OCI-LY7 (cell line): Measurements from ENCODE around the gene TIMM17B. TPM values are rescaled to one million over a fixed set of nuclear protein-coding genes. Genes with fewer than 3 reads are reported as not detected.
A peak's percentile ranks its signal among the peaks of the same experiment; 100 is the strongest.

Experiments used
- BruUV-seq: library from RNA; stranded (reverse); fragments of 400-500 nt; replicated peaks from 2 replicates; lab custom pipeline; 2021; lab: Mats Ljungman, UMichigan
- CTCF ChIA-PET: fragments of 300-600 bp; sonication (Branson Sonifier 250); formaldehyde crosslinking; loops from one replicate; lab custom pipeline; 2022; ENCODE audit warnings: antibody characterized with exemption; ENCODE audit not compliant: unreplicated experiment; lab: Charles Lee
- POLR2A ChIA-PET: fragments of 300-600 bp; sonication (Branson Sonifier 250); formaldehyde crosslinking; loops from one replicate; lab custom pipeline; 2022; ENCODE audit warnings: antibody characterized with exemption; lab: Charles Lee
- DNase-seq: peaks from one replicate; pipeline ENCODE4 v3.0.0-alpha.2; 2015; ENCODE audit warnings: low spot score
- H2AFZ ChIP-seq: fragments of 200-600 bp; sonication (generic), shearing (Covaris generic); 2 replicates; pipeline ENCODE4 v1.6.1; 2014; ENCODE audit warnings: mild to moderate bottlenecking, antibody characterized with exemption, low read length, moderate library complexity
- H3K27ac ChIP-seq: fragments of 200-600 bp; sonication (generic); 2 replicates; pipeline ENCODE4 v1.5.1; 2014; ENCODE audit warnings: mixed run types, low read depth, mild to moderate bottlenecking, moderate library complexity, low read length, inconsistent platforms; ENCODE audit not compliant: poor library complexity, severe bottlenecking
- H3K36me3 ChIP-seq: fragments of 200-600 bp; sonication (generic); 2 replicates; pipeline ENCODE4 v1.6.1; 2014; ENCODE audit warnings: mild to moderate bottlenecking, antibody characterized with exemption, low read length, moderate library complexity, mixed read lengths; ENCODE audit not compliant: insufficient read depth
- H3K4me1 ChIP-seq: fragments of 200-600 bp; sonication (generic); 2 replicates; pipeline ENCODE4 v1.5.1; 2014; ENCODE audit warnings: mild to moderate bottlenecking, low read length; ENCODE audit not compliant: insufficient read depth, poor library complexity, severe bottlenecking
- H3K4me2 ChIP-seq: fragments of 200-600 bp; sonication (generic); 2 replicates; pipeline ENCODE4 v1.6.1; 2014; ENCODE audit warnings: mild to moderate bottlenecking, low read length
- H3K4me3 ChIP-seq: fragments of 200-600 bp; sonication (generic); 2 replicates; pipeline ENCODE4 v1.5.1; 2014; ENCODE audit warnings: mild to moderate bottlenecking, low read depth, low read length; ENCODE audit not compliant: poor library complexity, severe bottlenecking
- H3K79me2 ChIP-seq: fragments of 200-600 bp; sonication (generic); 2 replicates; pipeline ENCODE4 v1.6.1; 2016; ENCODE audit warnings: low read depth, mild to moderate bottlenecking, low read length, moderate library complexity, mixed read lengths; ENCODE audit not compliant: insufficient read depth
- H3K9me2 ChIP-seq: fragments of 200-600 bp; sonication (generic); 2 replicates; pipeline ENCODE4 v1.6.1; 2016; ENCODE audit warnings: mild to moderate bottlenecking, low read length, mixed read lengths; ENCODE audit not compliant: insufficient read depth
- H3K9me3 ChIP-seq: fragments of 200-600 bp; sonication (generic); 2 replicates; pipeline ENCODE4 v1.6.1; 2014; ENCODE audit warnings: mild to moderate bottlenecking, mixed run types, low read length, mixed read lengths
- H4K20me1 ChIP-seq: fragments of 200-600 bp; sonication (generic); 2 replicates; pipeline ENCODE4 v1.6.1; 2014; ENCODE audit warnings: mild to moderate bottlenecking, antibody characterized with exemption, low read length, moderate library complexity, mixed read lengths; ENCODE audit not compliant: insufficient read depth
- CTCF ChIP-seq: fragments of 200-600 bp; sonication (generic); conservative IDR thresholded peaks from 2 replicates; pipeline ENCODE4 v1.5.1; 2014; ENCODE audit warnings: mild to moderate bottlenecking, antibody characterized with exemption, low read length, moderate library complexity, mixed read lengths
- EZH2phosphoT487 ChIP-seq: fragments of 200-600 bp; sonication (generic); IDR thresholded peaks from 2 replicates; pipeline ENCODE4 v1.6.1; 2018; ENCODE audit warnings: low read depth, borderline replicate concordance, mild to moderate bottlenecking, mixed run types, antibody characterized with exemption, low read length, moderate library complexity, mixed read lengths
- intact Hi-C: fragments of 100-400 bp; cut with micrococcal nuclease; formaldehyde crosslinking; loops from one replicate; pipeline ENCODE4 v1.10.0; 2022; ENCODE audit not compliant: unreplicated experiment
- total RNA-seq, 2 experiments: library from RNA; depleted of rRNA in 1 of 2; stranded (reverse); fragments of >200 nt in 1 of 2; shearing (Covaris generic) in 1 of 2; gene quantifications; 2 replicates each; pipeline ENCODE4 v1.2.3, GENCODE V29; 2014 to 2022

TIMM17B gene
- total RNA-seq, 2 experiments from 2014 or later = 79.3 to 83.3 TPM

- H4K20me1 ChIP-seq = no peaks in the 10 kb centered on the region
- H3K4me1 ChIP-seq = peaks cover 94% of the 10 kb centered on the region
- no peaks in the 10 kb centered on the region for H3K9me3 ChIP-seq
- peaks cover 57% of the 10 kb centered on the region for H3K36me3 ChIP-seq
- TF ChIP-seq EZH2phosphoT487 = no peak
- peak overlapping the region; percentile 88 for H3K4me2 ChIP-seq
- peak overlapping the region; percentile 100 for H3K27ac ChIP-seq
- H3K4me3 ChIP-seq = peak overlapping the region; percentile 60
- intact Hi-C loops = loop anchor here (2.0 to 5.0 kb wide), 3 partner anchors 17 to 262 kb away; partner anchors contain the start of genes OTUD5, PQBP1 and TIMM17B
- no peak overlapping the region for H2AFZ ChIP-seq
- ChIA-PET POLR2A (interaction anchor here (1.0 to 1.4 kb wide), 3 partner anchors 12 to 26 kb away, joined by 3 to 8 read pairs (median 5); no protein-coding TSS in a partner anchor), CTCF (interaction anchor here (0.7 to 1.1 kb wide), 2 partner anchors 12 to 163 kb away, joined by 3 read pairs; no protein-coding TSS in a partner anchor)
- no peaks in the 10 kb centered on the region for H3K9me2 ChIP-seq
- BruUV-seq = no TSS peak
- peak; percentile 74 for DNase-seq
- H3K79me2 ChIP-seq = peaks cover 42% of the 10 kb centered on the region; the same call in 1 of the 2 replicates
Observed at GRCh38 chrX:48939524-48940228, 42.1 kb upstream of the TIMM17B start.

GRCh38 chrX:48938721-48939425 is 41.3 kb upstream of the TIMM17B start:
- POLR2A ChIA-PET = interaction anchor here (1.0 kb wide), 2 partner anchors 25 to 42 kb away, joined by 3 to 8 read pairs; partner anchors contain the start of genes PQBP1 and TIMM17B
- intact Hi-C loops = loop anchor here (2.0 to 5.0 kb wide), 3 partner anchors 18 to 262 kb away; partner anchors contain the start of genes OTUD5, PQBP1 and TIMM17B

More at GRCh38 chrX:48938721-48939425, 41.3 kb upstream of the TIMM17B start:
- Histone ChIP-seq H3K4me2 (peak overlapping the region; percentile 88), H3K36me3 (peaks cover 58% of the 10 kb centered on the region), H4K20me1 (no peaks in the 10 kb centered on the region), H3K9me2 (no peaks in the 10 kb centered on the region), H3K9me3 (no peaks in the 10 kb centered on the region), H3K4me3 (peak overlapping the region; percentile 60), H3K79me2 (peaks cover 42% of the 10 kb centered on the region; the same call in 1 of the 2 replicates), H3K4me1 (peaks cover 98% of the 10 kb centered on the region), H3K27ac (peak overlapping the region; percentile 100), H2AFZ (no peak overlapping the region)
- TF ChIP-seq EZH2phosphoT487 = no peak
- no peak for TF ChIP-seq CTCF
- peak; percentile 80 for DNase-seq
- CTCF ChIA-PET = interaction anchor here (0.7 to 1.1 kb wide), 2 partner anchors 12 to 163 kb away, joined by 3 read pairs; no protein-coding TSS in a partner anchor
- BruUV-seq = TSS peak; percentile 98
